Endodermal cell (in vitro differentiated cells): Measurements from ENCODE around the gene MBTD1. TPM values are rescaled to one million over a fixed set of nuclear protein-coding genes. Genes with fewer than 3 reads are reported as not detected.

ENCODE experiments used
- DNase-seq: peaks from one replicate; pipeline ENCODE4 v3.0.0-alpha.2; 2017
- H3K27ac ChIP-seq: 2 replicates; pipeline ENCODE4 v1.5.1; 2013; ENCODE audit warnings: mild to moderate bottlenecking, low read depth, low read length, moderate library complexity
- H3K27me3 ChIP-seq: 2 replicates; pipeline ENCODE4 v1.6.1; 2013; ENCODE audit warnings: mild to moderate bottlenecking, low read length, moderate library complexity; ENCODE audit not compliant: insufficient read depth, control insufficient read depth, poor library complexity, severe bottlenecking
- H3K36me3 ChIP-seq: 2 replicates; pipeline ENCODE4 v1.7.0; 2013; ENCODE audit warnings: mild to moderate bottlenecking, low read length, moderate library complexity; ENCODE audit not compliant: control insufficient read depth, insufficient read depth
- H3K4me1 ChIP-seq: one replicate; pipeline ENCODE4 v1.7.0; 2013; ENCODE audit warnings: low read length; ENCODE audit not compliant: control insufficient read depth, insufficient read depth
- H3K4me3 ChIP-seq: 2 replicates; pipeline ENCODE4 v1.5.1; 2013; ENCODE audit warnings: mild to moderate bottlenecking, low read length, moderate library complexity
- H3K9ac ChIP-seq: 2 replicates; pipeline ENCODE4 v1.6.1; 2013; ENCODE audit warnings: mild to moderate bottlenecking, low read length, moderate library complexity; ENCODE audit not compliant: poor library complexity, severe bottlenecking; ENCODE audit errors: extremely low read depth
- H3K9me3 ChIP-seq: 2 replicates; pipeline ENCODE4 v1.6.1; 2013; ENCODE audit warnings: mild to moderate bottlenecking, low read length, moderate library complexity; ENCODE audit not compliant: control insufficient read depth
- H3K27ac Mint-ChIP-seq: 2 replicates; pipeline ENCODE4 v1.8.0; 2020; ENCODE audit warnings: mixed read lengths
- H3K27me3 Mint-ChIP-seq: 2 replicates; pipeline ENCODE4 v1.8.0; 2021; ENCODE audit warnings: mild to moderate bottlenecking, mixed read lengths; ENCODE audit not compliant: insufficient read depth
- H3K36me3 Mint-ChIP-seq: 2 replicates; pipeline ENCODE4 v1.8.0; 2020; ENCODE audit warnings: low read depth, mixed read lengths
- H3K4me1 Mint-ChIP-seq: 2 replicates; pipeline ENCODE4 v1.8.0; 2020; ENCODE audit warnings: mixed read lengths
- H3K4me3 Mint-ChIP-seq: 2 replicates; pipeline ENCODE4 v1.8.0; 2020; ENCODE audit warnings: mild to moderate bottlenecking, moderate library complexity, mixed read lengths
- H3K9me3 Mint-ChIP-seq: 2 replicates; pipeline ENCODE4 v1.8.0; 2020; ENCODE audit warnings: mild to moderate bottlenecking, mixed read lengths
- CTCF ChIP-seq: fragments of 200-600 bp; sonication (generic); conservative IDR thresholded peaks from 2 replicates; pipeline ENCODE4 v1.5.0; 2021; ENCODE audit warnings: antibody characterized with exemption, mild to moderate bottlenecking
- WGBS, 2 experiments: methylation state at CpG; one replicate each; pipeline versions ENCODE4 v1.1.5 to v1.1.7; 2013; ENCODE audit warnings: missing lambda C conversion rate in 2 of 2, mixed read lengths in 1 of 2; ENCODE audit not compliant: insufficient coverage in 1 of 2, insufficient read length in 1 of 2; 5-methylcytosine and 5-hydroxymethylcytosine counted together
- total RNA-seq, 2 donors: library from RNA; stranded (reverse); fragmentation: NEBNext Ultra II Directional in 1 of 2; extraction: Animal tissue kit (Norgen Biotek cat#: 25700) in 1 of 2; gene quantifications; 2 replicates in 1 of 2; 3 replicates in 1 of 2; pipeline ENCODE4 v1.2.1, GENCODE V29; 2021

MBTD1 gene
- total RNA-seq, 2 donors from 2014 or later = 33.6 to 37.7 TPM

GRCh38 chr17:51150932-51151331 is 108.9 kb downstream of the MBTD1 start:
- DNase-seq = no peak
- Mint-ChIP-seq H3K4me3 (no peak overlapping the region), H3K27me3 (no peaks in the 10 kb centered on the region), H3K27ac (no peak overlapping the region), H3K4me1 (no peaks in the 10 kb centered on the region), H3K9me3 (no peaks in the 10 kb centered on the region), H3K36me3 (peaks cover 5% of the 10 kb centered on the region)
- no peak for TF ChIP-seq CTCF
- 90 to 94% methylated on average over 3 to 5 of the region's 5 CpGs for WGBS, 2 experiments
- no peak overlapping the region for H3K4me3 ChIP-seq
- H3K27me3 ChIP-seq = no peaks in the 10 kb centered on the region
- no peak overlapping the region for H3K27ac ChIP-seq
- no peaks in the 10 kb centered on the region for H3K9me3 ChIP-seq
- H3K4me1 ChIP-seq = peaks cover 2% of the 10 kb centered on the region
- peaks cover 6% of the 10 kb centered on the region for H3K36me3 ChIP-seq
- no peak overlapping the region for H3K9ac ChIP-seq

- Mint-ChIP-seq H3K9me3 (no peaks in the 10 kb centered on the region), H3K4me3 (no peak overlapping the region)
These were observed 110.7 kb downstream of the MBTD1 start for GRCh38 chr17:51149163-51149562.

GRCh38 chr17:51147650-51148049 is 112.2 kb downstream of the MBTD1 start:
- WGBS, 2 experiments = 93% methylated on average over 4 of the region's 4 CpGs; no CpG with 5 or more reads in 1 of the 2 experiments
- DNase-seq = no peak
- H3K4me3 ChIP-seq = no peak overlapping the region
- no peaks in the 10 kb centered on the region for H3K9me3 ChIP-seq
- peaks cover 6% of the 10 kb centered on the region for H3K4me1 Mint-ChIP-seq
- no peak overlapping the region for H3K9ac ChIP-seq
- H3K4me1 ChIP-seq = no peaks in the 10 kb centered on the region
- H3K36me3 ChIP-seq = no peaks in the 10 kb centered on the region
- H3K4me3 Mint-ChIP-seq = no peak overlapping the region
- H3K27me3 Mint-ChIP-seq = no peaks in the 10 kb centered on the region
- H3K27ac Mint-ChIP-seq = no peak overlapping the region
- TF ChIP-seq CTCF = no peak
- no peaks in the 10 kb centered on the region for H3K9me3 Mint-ChIP-seq
- H3K27me3 ChIP-seq = no peaks in the 10 kb centered on the region
- no peak overlapping the region for H3K27ac ChIP-seq
- H3K36me3 Mint-ChIP-seq = no peaks in the 10 kb centered on the region

More at GRCh38 chr17:51149163-51149562, 110.7 kb downstream of the MBTD1 start:
- DNase-seq = no peak
- no peaks in the 10 kb centered on the region for H3K36me3 ChIP-seq
- H3K4me1 Mint-ChIP-seq = peaks cover 6% of the 10 kb centered on the region
- no peak overlapping the region for H3K9ac ChIP-seq
- WGBS, 2 experiments = 92% methylated on average over 2 of the region's 2 CpGs; no CpG with 5 or more reads in 1 of the 2 experiments
- no peaks in the 10 kb centered on the region for H3K4me1 ChIP-seq
- H3K9me3 ChIP-seq = no peaks in the 10 kb centered on the region
- no peak overlapping the region for H3K27ac Mint-ChIP-seq
- H3K27me3 ChIP-seq = no peaks in the 10 kb centered on the region
- H3K4me3 ChIP-seq = no peak overlapping the region
- H3K27me3 Mint-ChIP-seq = no peaks in the 10 kb centered on the region
- no peak overlapping the region for H3K27ac ChIP-seq
- TF ChIP-seq CTCF = no peak
- H3K36me3 Mint-ChIP-seq = no peaks in the 10 kb centered on the region
